Renal pelvis (tissue), 4 donors: ENCODE data around the gene XXYLT1. TPM values are rescaled to one million over a fixed set of nuclear protein-coding genes. Genes with fewer than 3 reads are reported as not detected.
"Not testable (repeated sequence)": the region's sequence is repeated elsewhere in the genome, so short reads cannot be mapped to it uniquely, and the experiment has no call there.

Source experiments
- DNase-seq: peaks from one replicate; pipeline ENCODE4 v3.0.0-alpha.2; 2013
- polyA plus RNA-seq, 3 donors: library from polyadenylated mRNA; unstranded; fragments of 120-200 nt; gene quantifications; one replicate each; pipeline ENCODE4 v1.2.1, GENCODE V29; 2013; ENCODE audit not compliant: insufficient read length in 3 of 3

Gene XXYLT1
- polyA plus RNA-seq, 3 donors, result 28.7 to 32.7 (median 29.6) TPM

- no peak for DNase-seq
These were observed 170.8 kb downstream of the XXYLT1 start for GRCh38 chr3:195099951-195100785.

- DNase-seq, result no peak
These were observed 172.0 kb downstream of the XXYLT1 start for GRCh38 chr3:195098741-195099525.

GRCh38 chr3:195097331-195098255 lies 173.4 kb downstream of the XXYLT1 start:
- no peak for DNase-seq

DNA sequence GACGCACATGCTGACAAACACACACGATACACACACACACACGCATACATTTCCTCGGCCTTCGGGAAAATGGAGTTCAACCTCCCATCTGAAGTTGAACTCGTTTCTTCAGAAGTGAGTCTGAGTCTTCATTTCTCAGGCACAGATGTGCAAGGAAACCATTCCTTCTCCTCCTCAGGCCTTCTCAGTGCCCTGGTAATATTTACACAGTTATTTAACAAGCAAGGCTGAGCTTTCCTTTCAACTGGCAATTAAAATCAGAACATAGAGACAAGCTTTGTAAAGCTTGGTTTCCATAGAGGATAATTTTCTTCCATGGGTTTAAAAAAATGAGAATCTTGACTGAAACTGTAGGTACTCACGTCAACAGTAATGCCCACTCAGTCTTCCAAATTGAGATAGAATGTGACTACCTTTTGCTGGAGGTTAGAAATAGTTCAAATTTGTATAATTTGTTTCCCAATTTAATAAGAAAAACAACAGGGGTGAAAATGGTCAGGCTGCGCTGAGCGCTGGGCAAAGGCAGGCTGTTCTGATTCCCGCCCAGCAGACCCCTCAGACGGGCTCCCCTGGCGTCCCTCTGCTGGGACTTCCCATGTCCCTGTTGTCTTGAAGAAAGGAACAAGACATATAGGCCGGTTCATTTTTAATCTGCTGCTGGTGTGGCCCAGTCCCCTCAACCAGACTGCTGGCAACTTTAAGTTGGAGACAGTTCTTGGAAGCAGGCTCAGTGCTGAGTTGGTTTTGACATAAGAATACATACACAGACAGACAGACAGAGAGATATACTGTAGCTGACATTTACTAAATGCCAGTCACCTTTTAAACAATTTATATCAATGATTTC lies 174.3 kb downstream of the XXYLT1 start:
- DNase-seq, result no peak

- DNase-seq, result no peak
These were observed 174.9 kb downstream of the XXYLT1 start for GRCh38 chr3:195096053-195096452.

GRCh38 chr3:195095704-195096036 lies 175.3 kb downstream of the XXYLT1 start:
- DNase-seq, result no peak

DNA sequence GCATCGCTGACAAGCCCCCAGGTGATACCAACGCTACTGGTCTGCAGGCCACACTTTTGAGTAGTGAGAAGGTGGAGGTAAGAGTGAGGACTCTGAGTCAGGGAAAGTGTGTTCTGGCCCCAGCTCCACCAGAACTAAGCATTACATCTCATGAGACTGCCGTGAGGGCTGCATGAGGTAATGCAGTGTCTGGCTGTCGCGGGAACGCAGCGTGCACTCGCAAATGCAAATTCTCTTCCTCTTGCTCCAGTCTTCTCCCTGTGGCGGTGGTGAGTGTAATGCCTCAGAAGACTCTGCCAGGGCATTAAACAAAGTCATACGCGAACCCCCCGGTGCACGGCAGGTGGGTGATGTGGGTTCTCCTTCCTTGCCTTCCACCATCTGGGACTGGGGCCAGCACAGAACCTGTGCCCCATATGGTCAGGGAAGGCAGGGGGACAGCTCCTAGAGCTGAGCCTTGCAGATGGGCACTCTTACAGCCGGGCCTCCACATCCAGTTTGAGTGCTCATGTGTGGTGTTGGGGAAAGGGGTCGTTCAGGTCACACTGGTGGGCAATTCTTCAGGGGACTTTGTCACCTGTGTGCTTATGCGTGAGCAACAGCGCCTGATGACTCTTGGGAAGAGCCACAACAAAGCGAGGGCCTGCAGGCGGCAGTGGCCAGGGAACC lies 175.8 kb downstream of the XXYLT1 start:
- no peak for DNase-seq

DNA sequence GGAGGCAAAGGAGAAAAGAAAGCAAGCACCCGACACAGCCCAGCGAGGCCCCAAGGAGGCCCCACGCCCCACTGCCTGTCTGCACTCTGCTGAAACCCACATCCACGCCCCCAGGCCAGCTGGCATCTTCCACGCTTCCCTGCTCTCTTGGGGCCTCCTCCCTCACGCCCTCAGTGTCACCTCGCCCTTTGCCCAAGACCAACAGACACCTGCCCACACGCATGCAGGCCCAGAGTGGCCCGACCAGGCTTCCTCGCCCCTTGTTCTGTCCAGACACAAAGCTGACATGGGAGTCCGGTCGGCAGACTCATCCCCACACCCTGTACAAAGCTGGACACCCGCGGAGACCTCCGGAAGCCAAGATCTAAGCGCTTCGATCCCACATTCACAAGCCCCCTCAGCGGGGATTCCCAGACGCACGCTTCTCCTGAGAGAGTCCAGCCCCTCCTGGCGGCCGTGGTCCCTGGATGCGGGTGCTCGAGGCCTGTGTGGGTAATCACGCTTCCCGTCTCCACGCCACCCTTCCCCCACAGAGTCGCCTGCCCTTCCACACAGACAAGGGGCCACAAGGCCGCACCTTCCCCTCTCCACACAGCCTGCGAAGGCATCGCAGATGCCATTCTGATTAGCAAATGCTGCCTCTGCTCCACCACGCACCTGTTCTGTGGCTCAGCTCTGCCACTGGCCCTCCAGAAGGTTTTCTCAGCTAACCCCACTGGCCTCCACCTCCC lies 176.6 kb downstream of the XXYLT1 start:
- peak; percentile 42 for DNase-seq

GRCh38 chr3:195093731-195094130 lies 177.2 kb downstream of the XXYLT1 start:
- DNase-seq, result no peak

DNA sequence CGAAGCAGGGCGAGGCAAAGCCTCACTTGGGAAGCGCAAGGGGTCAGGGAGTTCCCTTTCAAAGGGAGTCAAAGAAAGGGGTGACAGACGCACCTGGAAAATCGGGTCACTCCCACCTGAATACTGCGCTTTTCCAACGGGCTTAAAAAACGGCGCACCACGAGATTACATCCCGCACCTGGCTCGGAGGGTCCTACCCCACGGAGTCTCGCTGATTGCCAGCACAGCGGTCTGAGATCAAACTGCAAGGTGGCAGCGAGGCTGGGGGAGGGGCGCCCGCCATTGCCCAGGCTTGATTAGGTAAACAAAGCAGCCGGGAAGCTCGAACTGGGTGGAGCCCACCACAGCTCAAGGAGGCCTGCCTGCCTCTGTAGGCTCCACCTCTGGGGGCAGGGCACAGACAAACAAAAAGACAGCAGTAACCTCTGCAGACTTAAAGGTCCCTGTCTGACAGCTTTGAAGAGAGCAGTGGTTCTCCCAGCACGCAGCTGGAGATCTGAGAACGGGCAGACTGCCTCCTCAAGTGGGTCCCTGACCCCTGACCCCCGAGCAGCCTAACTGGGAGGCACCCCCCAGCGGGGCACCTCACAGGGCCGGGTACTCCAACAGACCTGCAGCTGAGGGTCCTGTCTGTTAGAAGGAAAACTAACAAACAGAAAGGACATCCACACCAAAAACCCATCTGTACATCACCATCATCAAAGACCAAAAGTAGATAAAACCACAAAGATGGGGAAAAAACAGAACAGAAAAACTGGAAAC lies 182.9 kb downstream of the XXYLT1 start:
- not testable (repeated sequence) for DNase-seq

DNA sequence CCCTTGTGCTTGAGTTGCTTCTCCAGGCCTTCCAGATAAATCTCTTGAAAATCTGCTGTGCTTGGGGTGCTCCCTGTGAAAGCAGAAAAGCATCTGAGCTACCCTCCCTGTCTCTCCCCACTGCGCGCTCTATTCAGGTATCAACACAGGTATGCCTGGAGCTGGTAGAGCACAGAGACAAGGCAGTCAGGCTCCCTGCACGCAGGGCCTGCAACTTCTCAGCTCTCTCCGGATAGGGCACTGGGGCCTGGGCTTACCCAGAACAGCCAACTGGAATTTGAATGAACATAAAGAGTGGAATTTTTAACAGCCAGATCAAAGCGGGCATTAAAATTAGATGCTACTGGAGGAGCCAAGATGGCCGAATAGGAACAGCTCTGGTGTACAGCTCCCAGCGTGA lies 183.6 kb downstream of the XXYLT1 start:
- no peak for DNase-seq

DNA sequence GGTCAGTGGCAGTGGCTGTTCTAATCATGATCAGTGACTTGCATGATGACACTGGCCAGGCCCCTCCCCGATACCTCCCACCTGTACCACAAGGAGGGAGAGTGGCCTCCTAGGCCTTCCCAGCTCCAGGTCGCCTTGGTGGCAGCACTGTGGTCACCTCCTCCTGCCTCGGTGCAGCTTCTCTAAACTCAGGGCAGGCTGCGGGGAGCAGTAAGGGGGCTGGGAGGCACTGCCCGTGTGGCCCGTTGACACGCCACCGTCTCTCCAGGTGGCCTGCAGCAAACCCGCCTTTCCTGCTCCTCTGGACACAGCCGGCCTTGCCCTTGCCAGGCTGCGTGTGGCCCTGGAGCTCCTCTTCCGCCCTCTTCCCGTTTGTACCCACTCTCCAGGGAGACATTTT lies 184.1 kb downstream of the XXYLT1 start:
- no peak for DNase-seq

GRCh38 chr3:195086341-195086740 lies 184.6 kb downstream of the XXYLT1 start:
- no peak for DNase-seq

DNA sequence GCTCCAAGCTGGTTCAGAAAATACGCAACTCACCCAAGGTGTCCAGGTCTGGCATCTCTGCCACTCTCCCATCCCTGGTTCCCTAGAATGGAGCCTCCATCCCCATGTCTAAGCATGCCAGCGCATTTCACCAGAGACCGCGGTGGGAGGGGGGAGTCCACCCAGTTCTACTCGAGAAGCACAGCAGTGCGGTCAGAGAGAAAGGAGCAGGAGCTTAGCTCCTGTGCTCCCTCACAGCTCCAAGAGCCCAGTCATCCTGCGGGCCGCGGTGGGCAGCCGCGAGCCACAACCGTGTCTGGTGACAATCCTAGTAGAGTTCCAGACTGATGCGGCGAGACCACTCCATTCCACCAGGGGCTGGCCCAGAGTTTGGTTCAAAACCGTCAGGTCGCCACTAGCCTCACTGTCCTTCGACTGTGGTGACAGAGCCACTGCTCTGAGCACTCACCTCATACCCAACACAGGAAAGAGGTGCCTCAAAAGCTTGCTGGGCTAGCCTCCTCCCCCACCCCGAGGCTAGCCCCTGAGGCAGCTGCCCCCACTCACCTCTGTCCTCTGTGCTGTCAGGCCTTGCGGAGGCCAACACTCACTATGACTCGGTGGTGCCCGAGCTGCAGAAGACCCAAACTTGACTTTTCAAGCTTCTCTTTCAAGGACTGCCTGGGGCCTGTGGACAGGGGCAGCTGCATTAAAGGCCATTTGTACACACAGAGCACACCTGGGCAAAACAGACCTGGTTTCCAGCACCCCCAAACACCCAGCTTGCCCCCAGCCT lies 185.4 kb downstream of the XXYLT1 start:
- no peak for DNase-seq

- no peak for DNase-seq
These were observed 186.2 kb downstream of the XXYLT1 start for GRCh38 chr3:195084746-195085145.

GRCh38 chr3:195083659-195084058 lies 187.3 kb downstream of the XXYLT1 start:
- DNase-seq, result no peak

- no peak for DNase-seq
These were observed 188.1 kb downstream of the XXYLT1 start for GRCh38 chr3:195082811-195083210.

DNA sequence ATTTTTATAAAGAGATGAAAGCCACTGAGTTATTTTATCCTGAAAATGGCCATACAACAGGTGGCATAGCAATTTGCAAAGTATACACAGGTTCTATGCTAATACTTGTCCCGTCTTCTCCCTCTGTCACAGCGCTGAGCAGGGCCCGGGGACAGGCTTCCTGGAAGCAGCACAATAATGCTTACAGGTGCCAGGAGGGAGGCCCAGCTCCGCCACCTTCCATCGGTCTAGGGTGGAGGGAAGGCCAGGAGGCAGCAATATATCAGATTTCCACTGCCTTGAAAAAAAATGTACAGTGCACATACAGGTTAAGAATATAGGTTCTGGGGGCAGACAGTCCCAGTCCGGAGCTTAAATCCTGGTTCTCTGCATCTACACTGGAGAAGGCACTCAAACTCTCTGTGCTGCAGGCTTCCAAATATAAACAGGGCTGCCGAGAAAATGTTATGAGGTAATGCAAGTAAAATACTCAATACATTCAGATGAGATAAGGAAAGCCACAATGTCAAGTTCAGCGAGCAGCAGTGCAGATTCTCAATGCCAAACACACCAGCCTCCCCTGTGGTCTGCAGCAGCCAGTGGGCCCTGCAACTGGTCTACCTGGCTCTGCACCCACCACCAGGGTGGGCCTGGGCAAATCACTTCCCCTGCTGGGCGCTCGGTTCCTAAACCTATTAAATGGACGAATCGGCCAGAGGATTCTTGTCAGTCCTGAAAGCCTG lies 189.6 kb downstream of the XXYLT1 start:
- no peak for DNase-seq
